HG03457 (cell line): Measurements from ENCODE around the gene SLC7A6OS.

ENCODE experiments used
- ATAC-seq: cut with Tn5 transposase; IDR thresholded peaks from one replicate; pipeline ENCODE4 v1.9.1; 2021; ENCODE audit warnings: moderate number of reproducible peaks; ENCODE audit not compliant: unreplicated experiment

SLC7A6OS gene

DNA sequence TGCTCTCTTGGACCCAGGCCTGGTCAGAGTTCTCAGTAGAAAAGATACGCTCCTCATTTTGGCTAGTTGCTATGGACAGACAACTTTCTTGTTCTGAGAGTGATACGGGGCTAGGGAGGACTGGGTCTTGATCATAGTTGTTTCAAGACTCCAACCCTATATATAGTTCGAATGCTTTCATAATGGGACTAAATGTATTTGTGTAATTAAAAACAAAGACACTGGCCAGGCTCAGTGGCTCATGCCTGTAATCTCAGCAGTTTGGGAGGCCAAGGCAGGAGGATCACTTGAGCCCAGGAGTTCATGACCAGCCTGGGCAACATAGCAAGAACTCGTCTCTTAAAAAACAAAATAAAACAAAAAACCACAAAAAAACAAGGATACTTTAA is 28.7 kb downstream of the SLC7A6OS start:
- no peak for ATAC-seq

DNA sequence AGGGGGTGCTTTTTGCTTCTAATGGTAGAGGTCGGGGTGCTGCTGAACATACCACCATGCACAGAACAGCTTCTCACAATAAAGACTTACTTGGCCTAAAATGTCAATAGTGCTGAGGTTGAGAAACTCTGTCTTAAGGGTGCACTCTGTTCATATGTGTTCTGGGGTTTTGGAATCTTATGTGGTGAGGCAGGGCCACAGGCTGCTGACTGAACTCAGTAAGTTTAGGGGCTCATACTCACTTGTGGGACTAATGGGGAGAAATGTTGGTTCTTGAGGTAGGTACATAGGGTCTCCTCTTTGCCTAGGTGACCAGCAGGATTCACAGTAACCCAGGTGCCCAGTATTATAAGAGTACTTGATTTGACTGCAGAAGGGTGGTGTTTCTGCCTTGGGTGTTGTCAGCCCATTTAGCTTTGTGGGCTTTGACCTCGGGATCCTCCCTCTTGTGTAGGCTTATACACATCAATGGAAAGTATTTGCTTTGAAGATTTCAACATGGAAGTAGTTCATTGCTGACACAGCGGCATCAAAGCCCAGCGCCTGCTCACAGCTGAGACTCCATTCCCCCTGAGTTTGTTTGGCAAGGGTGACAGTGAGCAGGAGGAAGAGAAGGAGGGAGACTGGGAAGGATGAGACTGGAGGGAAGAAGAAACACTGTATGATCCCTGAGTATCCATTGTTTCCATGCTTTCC is 29.2 kb downstream of the SLC7A6OS start:
- no peak for ATAC-seq

DNA sequence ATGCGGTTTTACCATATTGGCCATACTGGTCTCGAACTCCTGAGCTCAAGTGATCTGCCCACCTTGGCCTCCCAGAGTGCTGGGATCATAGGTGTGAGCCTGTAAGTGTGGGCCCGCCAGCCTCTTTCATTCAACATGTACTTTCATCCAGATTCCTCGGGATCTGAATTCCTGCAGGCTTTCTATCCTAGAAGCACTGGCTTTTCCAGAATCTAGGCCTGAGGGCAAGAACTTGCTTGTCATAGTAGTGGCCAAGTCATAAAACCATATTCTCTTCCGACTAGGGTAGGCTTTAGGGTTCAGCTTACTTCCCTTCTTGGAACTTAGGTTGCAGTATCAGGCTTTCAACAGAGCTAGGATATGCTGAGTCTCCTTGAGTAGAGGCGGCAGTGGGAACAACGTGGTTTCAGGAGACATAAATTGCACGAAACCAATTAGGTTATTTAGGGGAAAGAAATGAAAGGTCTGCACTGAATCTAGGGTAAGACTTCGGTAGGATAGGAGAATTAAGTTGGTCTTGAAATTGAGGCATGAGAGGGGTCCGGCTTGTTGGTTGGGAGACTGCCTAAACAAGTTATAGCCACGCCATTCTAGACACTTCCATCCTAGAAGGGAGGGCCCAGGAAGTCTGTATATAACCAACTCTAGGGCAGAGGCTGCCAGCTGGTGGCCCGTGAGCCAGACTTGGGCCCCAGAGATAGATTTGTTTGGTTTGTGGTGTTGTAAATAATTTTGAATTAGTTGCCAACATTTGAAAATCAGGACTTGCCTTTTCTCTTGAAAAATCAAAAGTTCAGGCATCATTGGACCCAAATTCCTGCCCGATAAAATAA is 30.8 kb downstream of the SLC7A6OS start:
- ATAC-seq, result no peak

DNA sequence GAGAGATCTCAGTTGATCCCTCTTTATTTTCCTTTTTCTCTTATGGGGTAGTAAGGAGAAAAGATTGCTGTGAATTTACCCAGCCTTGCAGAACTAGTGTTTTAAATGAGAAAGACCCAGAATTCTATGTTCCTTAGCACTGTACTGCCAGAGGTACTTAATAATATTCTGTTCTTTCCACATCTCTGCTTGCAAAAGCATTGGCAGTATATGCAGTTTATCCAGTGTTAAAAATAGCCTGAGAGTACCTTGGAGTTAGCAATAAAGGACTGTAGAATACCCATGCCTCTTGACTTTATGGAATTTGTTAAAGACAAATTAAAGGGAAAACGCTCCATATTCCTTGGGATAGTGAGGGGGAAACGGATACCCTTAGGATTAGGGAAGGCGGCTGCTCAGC is 34.5 kb downstream of the SLC7A6OS start:
- ATAC-seq, result no peak

GRCh38 chr16:68275611-68276191 is 35.0 kb downstream of the SLC7A6OS start:
- ATAC-seq, result peak; percentile 49

- no peak for ATAC-seq
Measured at GRCh38 chr16:68274441-68274840, 36.3 kb downstream of the SLC7A6OS start.

DNA sequence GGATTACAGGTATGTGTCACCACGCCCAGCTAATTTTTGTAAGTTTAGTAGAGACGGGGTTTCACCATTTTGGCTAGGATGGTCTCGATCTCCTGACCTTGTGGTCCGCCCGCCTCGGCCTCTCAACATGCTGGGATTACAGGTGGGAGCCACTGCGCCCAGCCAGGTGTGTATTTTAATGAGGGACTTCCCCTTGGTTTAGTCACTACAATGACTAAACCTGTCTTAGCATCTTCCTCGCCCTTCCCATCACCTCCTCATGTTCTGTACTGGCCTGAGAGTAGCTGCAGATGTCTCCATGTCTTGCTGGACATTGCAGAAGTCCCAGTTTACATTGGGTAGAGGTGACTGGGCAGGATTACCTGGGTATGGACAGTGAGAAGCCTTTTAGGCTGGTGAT is 36.9 kb downstream of the SLC7A6OS start:
- no peak for ATAC-seq

DNA sequence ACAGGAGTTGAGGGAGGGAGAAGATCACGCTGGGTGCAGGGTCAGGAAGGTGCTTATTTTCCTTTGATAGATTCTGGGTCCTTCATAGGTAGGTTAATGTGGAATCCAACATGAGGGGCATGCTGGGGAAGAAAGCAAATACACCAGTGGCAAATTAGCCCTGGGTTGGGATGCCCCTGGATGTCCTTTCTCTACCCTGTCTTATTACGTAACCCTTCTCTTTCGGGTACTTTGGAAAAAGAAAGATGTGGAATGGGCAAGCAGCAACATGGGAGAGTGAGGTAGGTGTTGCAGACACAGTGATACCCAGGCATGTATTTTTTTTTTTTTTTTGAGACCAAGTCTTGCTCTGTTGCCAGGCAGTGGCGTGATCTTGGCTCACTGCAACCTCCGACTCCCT is 37.3 kb downstream of the SLC7A6OS start:
- no peak for ATAC-seq

DNA sequence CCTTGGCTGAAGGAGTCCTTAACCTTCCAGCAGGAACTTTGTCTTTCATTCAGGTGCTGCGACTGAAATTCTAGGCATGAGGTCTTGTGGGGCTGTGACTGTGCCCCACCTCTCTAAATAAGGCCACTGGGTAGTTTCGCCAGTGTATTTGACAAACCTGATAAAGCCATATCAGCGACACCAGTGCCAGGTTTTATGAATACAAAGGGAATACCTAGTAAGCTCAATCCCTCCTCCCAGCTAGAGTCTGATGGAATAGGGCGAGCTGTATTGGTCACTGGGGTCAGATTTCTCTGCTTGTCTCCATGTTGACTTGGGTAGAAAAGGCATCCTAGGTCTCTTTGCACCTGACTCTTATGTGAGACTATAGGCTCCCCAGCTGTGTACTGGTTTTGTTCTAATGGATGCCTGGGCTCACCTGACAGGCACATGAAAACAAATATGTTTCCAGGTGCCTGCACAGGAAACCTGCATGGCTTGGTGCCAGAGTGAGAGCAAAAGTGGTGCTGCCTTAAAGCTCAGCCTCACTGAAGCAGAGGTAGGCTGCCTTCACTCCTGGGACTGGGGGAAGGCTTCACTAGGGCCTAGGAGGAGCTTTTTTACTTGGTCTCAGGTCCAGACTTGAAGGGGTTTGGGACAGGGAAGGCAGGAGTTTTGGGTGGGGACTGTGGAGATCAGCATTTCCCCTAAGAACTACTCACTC is 38.1 kb downstream of the SLC7A6OS start:
- no peak for ATAC-seq

DNA sequence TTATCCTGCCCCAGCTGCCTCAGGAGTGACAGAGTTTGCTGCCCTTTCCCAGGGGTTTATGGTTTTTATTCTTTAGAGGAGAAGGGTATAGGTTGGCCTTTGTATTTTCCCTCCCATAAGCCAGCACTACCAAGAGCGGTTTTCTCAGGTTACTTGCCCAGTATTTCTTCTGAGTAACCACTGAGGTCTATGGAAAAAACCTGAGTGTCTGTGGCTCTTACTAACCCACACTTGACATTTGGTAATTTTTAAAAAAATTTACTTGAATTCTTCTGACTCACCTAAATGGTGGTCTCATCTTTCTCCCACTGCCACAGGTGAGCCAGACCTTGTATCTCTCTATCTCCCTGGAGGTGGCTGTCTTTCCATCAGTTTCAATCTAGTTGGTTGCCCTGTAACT is 40.4 kb downstream of the SLC7A6OS start:
- no peak for ATAC-seq

GRCh38 chr16:68269793-68270192 is 41.0 kb downstream of the SLC7A6OS start:
- no peak for ATAC-seq

DNA sequence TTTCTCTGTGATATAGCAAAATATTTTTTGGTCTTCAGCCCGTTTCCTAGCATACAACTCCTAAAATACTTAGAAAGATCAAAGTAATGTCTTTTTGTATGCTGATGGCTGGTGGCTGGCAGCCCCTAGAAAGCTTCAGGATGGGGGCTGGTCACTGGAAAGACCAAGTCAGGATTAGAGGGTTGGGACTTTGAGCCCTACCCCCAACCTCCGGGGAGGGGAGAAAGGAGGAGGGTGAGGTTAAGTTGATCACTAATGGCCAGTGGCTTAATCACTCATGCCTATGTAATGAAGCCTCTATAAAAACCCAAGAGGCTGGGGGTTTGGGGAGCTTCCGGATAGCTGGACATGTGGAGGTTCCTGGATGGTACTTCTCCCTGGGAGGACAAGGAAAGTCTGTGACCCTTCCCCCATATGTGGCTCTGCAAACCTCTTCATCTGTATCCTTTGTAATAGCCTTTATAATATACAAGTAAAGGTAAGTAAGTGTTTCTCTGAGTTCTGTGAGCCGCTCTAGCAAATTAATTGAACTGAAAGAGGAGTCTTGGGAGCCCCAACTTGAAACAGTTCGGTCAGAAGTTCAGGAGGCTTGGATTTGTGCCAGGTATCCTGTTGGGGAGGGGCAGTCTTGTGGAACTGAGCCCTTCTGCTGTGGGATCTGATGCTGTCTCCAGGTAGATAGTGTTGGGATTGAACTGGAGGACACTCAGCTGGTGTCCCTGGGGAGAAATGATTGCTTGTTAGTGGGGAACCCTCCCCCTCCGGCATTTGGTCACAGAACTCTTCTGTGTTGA is 42.9 kb downstream of the SLC7A6OS start:
- no peak for ATAC-seq

GRCh38 chr16:68265078-68265920 is 45.4 kb downstream of the SLC7A6OS start:
- no peak for ATAC-seq

GRCh38 chr16:68264128-68265077 is 46.3 kb downstream of the SLC7A6OS start, which contains the start of gene SLC7A6:
TSS of gene SLC7A6 (plus strand) at chr16:68264526. CDS start at chr16:68274727, 10,201 bp downstream.
- ATAC-seq, result peak; percentile 53

DNA sequence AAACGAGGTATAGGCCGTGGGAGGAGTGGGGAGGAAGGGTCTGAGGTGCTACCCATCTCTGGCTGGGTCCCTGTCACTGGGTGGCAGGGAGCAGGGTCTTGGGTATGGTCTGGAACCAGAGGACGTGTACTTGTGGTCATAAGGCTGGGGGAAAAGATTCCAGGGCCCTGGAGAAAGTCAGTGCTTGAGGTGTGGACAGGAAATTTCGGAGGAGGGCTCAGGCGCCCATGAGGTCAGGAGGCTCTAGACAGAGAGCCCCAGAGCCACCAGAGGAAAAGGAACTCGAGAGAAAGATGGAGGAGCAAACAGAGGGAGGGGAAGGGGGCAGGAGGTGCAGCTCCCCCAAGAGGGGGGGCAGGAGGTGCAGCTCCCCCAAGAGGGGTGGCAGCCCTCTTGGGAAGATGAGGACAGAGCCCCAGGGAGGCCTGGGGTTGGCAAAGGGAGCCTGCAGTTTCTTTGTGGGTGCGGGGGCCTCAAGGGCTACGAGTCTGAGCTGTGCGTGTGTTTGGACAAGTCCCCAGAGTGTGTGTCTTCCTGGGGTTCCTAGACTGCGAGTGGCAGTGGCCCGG is 47.1 kb downstream of the SLC7A6OS start:
- ATAC-seq, result no peak

GRCh38 chr16:68259007-68259825 is 51.5 kb downstream of the SLC7A6OS start:
- ATAC-seq, result no peak
